ENCODE results near the gene CBFB. TPM values are rescaled to one million over a fixed set of nuclear protein-coding genes. Genes with fewer than 3 reads are reported as not detected.

The CBFB gene
- total and polyA plus RNA-seq, 7 donors, result 9.6 to 28.0 (median 21.3) TPM

DNA sequence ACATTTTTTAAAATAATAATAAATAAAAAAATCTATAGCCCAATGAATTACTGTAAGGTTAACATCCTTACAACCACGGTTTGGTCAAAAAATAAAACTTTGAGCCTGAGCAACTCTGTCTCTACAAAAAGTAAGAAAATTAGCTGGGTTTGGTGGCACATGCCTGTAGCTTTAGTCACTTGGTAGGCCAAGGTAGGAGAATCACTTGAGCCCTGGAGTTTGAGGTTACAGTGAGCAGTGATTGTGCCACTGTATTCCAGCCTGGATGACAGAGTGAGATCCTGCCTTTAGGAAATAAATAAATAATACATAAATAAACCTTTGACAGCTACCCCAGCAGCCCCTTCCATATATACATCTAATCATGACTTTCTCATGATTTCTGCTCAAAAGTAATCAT is 53.9 kb downstream of the CBFB start:
- Histone ChIP-seq H3K27me3 (no peaks in the 10 kb centered on the region), H3K4me1 (peaks cover 0 to 8% (median 0%) of the 10 kb centered on the region in 4 donors), H3K36me3 (no peaks in the 10 kb centered on the region), H3K27ac (no peak overlapping the region), H3K9me3 (no peaks in the 10 kb centered on the region), H3K4me3 (no peak overlapping the region)
- no peak for DNase-seq
- WGBS, 2 donors, result 88 to 94% methylated on average over 1 of the region's 1 CpG
- TF ChIP-seq POLR2AphosphoS5 (IDR thresholded peaks at IDR 0.05) (no peak), POLR2A (IDR thresholded peaks at IDR 0.05) (no peak), EP300 (IDR thresholded peaks at IDR 0.05) (no peak)
- TF ChIP-seq, protein P1, sequence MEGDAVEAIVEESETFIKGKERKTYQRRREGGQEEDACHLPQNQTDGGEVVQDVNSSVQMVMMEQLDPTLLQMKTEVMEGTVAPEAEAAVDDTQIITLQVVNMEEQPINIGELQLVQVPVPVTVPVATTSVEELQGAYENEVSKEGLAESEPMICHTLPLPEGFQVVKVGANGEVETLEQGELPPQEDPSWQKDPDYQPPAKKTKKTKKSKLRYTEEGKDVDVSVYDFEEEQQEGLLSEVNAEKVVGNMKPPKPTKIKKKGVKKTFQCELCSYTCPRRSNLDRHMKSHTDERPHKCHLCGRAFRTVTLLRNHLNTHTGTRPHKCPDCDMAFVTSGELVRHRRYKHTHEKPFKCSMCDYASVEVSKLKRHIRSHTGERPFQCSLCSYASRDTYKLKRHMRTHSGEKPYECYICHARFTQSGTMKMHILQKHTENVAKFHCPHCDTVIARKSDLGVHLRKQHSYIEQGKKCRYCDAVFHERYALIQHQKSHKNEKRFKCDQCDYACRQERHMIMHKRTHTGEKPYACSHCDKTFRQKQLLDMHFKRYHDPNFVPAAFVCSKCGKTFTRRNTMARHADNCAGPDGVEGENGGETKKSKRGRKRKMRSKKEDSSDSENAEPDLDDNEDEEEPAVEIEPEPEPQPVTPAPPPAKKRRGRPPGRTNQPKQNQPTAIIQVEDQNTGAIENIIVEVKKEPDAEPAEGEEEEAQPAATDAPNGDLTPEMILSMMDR (IDR thresholded peaks at IDR 0.05), result no peak
- intact Hi-C loops (cut with DNase I), result no loop called here

DNA sequence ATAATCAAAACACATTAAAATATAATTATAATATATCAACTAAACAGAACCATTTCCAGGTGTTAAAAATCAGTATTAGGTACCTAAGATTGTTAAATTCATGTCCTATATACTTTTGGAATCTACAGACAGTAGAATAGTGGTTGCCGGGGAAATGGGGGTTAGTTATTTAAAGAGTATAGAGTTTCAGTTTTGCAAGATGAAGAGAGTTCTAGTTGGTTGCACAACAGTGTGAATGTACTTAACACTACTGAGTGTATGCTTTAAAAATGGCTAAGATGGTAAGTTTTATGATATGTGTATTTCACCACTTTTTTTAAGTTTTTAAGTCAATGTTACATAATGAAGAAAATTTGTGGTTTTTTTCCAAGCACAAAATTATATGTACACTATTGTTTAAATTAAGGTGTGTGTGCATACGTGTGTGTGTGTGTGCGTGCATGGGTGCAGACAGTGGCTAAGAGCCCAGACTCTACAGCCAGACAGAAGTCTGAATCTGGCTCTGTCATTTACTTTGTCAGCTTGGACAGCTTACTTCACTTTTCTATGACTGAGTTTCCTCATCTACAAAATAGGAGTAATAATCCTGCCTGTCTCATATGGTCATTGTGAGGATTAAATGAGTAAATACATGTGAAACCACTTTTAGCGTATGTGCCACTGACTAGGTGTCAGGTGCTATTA is 55.5 kb downstream of the CBFB start:
- Histone ChIP-seq H3K4me3 (no peak overlapping the region), H3K27me3 (no peaks in the 10 kb centered on the region), H3K27ac (no peak overlapping the region), H3K36me3 (no peaks in the 10 kb centered on the region), H3K9me3 (no peaks in the 10 kb centered on the region), H3K4me1 (peaks cover 0 to 8% (median 0%) of the 10 kb centered on the region in 4 donors)
- 88 to 94% methylated on average over 4 of the region's 4 CpGs for WGBS, 2 donors
- TF ChIP-seq POLR2A (IDR thresholded peaks at IDR 0.05), result no peak
- TF ChIP-seq, protein P1 (IDR thresholded peaks at IDR 0.05), result no peak
- no peak for TF ChIP-seq EP300 (IDR thresholded peaks at IDR 0.05)
- TF ChIP-seq POLR2AphosphoS5 (IDR thresholded peaks at IDR 0.05), result no peak
- no peak for DNase-seq
- intact Hi-C loops (cut with DNase I), result no loop called here

DNA sequence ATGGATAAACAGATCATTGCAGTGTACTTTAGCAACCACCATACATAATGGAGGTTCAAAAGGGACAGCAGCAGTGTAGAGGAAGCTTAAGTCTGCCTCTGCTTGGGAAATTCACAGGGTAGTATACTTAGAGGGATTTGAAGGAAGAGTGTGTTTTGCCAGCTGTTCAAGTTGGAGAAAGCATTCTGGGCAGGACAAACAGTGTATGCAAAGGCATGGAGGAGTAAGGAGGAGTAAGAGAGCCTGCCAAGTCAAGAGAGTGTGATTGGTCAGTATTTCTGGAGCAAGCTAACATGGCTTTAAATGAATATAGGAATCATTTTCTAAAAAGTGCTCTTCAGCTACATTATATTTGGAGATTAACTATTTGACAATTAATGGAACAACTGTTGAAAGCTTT is 57.9 kb downstream of the CBFB start:
- DNase-seq, result no peak
- no peaks in the 10 kb centered on the region for H3K9me3 ChIP-seq
- no peaks in the 10 kb centered on the region for H3K27me3 ChIP-seq
- no peak overlapping the region for H3K27ac ChIP-seq
- H3K4me3 ChIP-seq, result no peak overlapping the region
- no peaks in the 10 kb centered on the region for H3K36me3 ChIP-seq
- TF ChIP-seq, protein P1 (IDR thresholded peaks at IDR 0.05), result no peak
- TF ChIP-seq POLR2A (IDR thresholded peaks at IDR 0.05), result no peak
- TF ChIP-seq POLR2AphosphoS5 (IDR thresholded peaks at IDR 0.05), result no peak
- no peak for TF ChIP-seq EP300 (IDR thresholded peaks at IDR 0.05)
- peaks cover 0 to 8% (median 0%) of the 10 kb centered on the region in 4 donors for H3K4me1 ChIP-seq
- intact Hi-C loops (cut with DNase I), result no loop called here

DNA sequence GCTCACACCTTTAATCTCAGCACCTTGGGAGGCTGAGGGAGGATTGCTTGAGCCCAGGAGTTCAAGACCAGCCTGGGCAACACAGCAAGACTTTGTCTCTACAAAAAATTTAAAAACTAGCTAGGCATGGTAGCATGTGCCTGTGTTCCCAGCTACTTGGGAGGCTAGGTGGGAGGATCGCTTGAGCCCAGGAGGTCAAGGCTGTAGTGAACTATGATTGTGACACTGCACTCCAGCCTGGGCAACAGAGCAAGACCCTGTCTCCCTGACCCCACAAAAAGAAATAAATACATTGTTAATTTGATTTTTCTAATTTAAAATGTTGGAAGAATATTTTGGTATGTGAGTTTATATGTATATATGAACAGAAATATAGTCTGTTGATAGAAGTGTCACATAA is 58.3 kb downstream of the CBFB start:
- intact Hi-C loops (cut with DNase I), result no loop called here
- Histone ChIP-seq H3K4me1 (peaks cover 0 to 8% (median 0%) of the 10 kb centered on the region in 4 donors), H3K27ac (no peak overlapping the region), H3K4me3 (no peak overlapping the region), H3K27me3 (no peaks in the 10 kb centered on the region), H3K9me3 (no peaks in the 10 kb centered on the region), H3K36me3 (no peaks in the 10 kb centered on the region)
- no peak for DNase-seq
- WGBS, 2 donors, result 96 to 98% methylated on average over 1 of the region's 1 CpG
- TF ChIP-seq EP300 (IDR thresholded peaks at IDR 0.05) (no peak), POLR2A (IDR thresholded peaks at IDR 0.05) (no peak), POLR2AphosphoS5 (IDR thresholded peaks at IDR 0.05) (no peak)
- TF ChIP-seq, protein P1 (IDR thresholded peaks at IDR 0.05), result no peak

DNA sequence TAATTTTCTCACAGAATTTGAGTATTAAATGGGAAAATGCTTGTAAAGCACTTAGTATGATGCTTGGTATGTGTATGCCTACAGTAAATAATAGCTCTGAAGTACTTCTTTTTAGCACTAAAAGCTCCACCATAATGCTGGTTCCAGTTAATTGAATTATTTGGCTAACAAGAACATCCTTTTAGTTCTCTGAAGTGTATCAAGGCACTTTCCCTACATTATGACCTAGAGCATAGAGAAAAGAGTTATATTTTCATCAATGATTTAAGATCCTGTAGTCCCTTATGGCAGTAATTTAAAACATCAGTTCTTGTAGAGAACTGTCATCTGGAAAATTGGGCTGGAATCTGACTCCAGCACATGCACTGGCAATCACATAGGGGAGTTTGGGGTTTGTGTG is 58.9 kb downstream of the CBFB start:
- H3K36me3 ChIP-seq, result no peaks in the 10 kb centered on the region

More for the DNA sequence above, 58.9 kb downstream of the CBFB start:
- Histone ChIP-seq H3K27ac (no peak overlapping the region), H3K4me1 (peaks cover 0 to 8% (median 0%) of the 10 kb centered on the region in 4 donors), H3K27me3 (no peaks in the 10 kb centered on the region), H3K9me3 (no peaks in the 10 kb centered on the region), H3K4me3 (no peak overlapping the region)
- no peak for DNase-seq
- no peak for TF ChIP-seq EP300 (IDR thresholded peaks at IDR 0.05)
- TF ChIP-seq POLR2AphosphoS5 (IDR thresholded peaks at IDR 0.05), result no peak
- TF ChIP-seq POLR2A (IDR thresholded peaks at IDR 0.05), result no peak
- TF ChIP-seq, protein P1 (IDR thresholded peaks at IDR 0.05), result no peak
- intact Hi-C loops (cut with DNase I), result no loop called here
